Testis (tissue), 3 donors: ENCODE data around the gene GLRX5. TPM values are rescaled to one million over a fixed set of nuclear protein-coding genes. Genes with fewer than 3 reads are reported as not detected.

Source experiments
- DNase-seq: peaks from one replicate; pipeline ENCODE4 v3.0.0-alpha.2; 2019
- H3K27ac ChIP-seq, 2 donors: fragments of 200-600 bp; sonication (generic); one replicate each; pipeline ENCODE4 v1.5.1; 2019
- H3K27me3 ChIP-seq: fragments of 200-600 bp; sonication (generic); one replicate; pipeline ENCODE4 v1.5.1; 2019
- H3K36me3 ChIP-seq: fragments of 200-600 bp; sonication (generic); one replicate; pipeline ENCODE4 v1.5.1; 2017; ENCODE audit warnings: low read depth; ENCODE audit errors: missing control alignments
- H3K4me1 ChIP-seq: fragments of 200-600 bp; sonication (generic); one replicate; pipeline ENCODE4 v1.5.1; 2019
- H3K4me3 ChIP-seq, 2 donors: fragments of 200-600 bp; sonication (generic); one replicate each; pipeline ENCODE4 v1.5.1; 2017 to 2019
- H3K9me3 ChIP-seq: fragments of 200-600 bp; sonication (generic); one replicate; pipeline ENCODE4 v1.5.1; 2017
- CTCF ChIP-seq, 3 experiments: fragments of 450-650 bp in 2 of 3; fragments of 200-600 bp in 1 of 3; sonication (generic) in 1 of 3; IDR thresholded peaks; one replicate each; pipeline ENCODE4 v1.5.1; 2016 to 2019; ENCODE audit warnings: antibody characterized with exemption in 3 of 3, mild to moderate bottlenecking in 2 of 3, moderate library complexity in 1 of 3
- POLR2A ChIP-seq: fragments of 450-650 bp; IDR thresholded peaks from one replicate; pipeline ENCODE4 v1.6.1; 2017; ENCODE audit warnings: antibody characterized with exemption, mild to moderate bottlenecking, moderate library complexity
- WGBS, 2 donors: methylation state at CpG; one replicate each; pipeline ENCODE4 v1.1.5; 2018; 5-methylcytosine and 5-hydroxymethylcytosine counted together
- intact Hi-C: fragments of 100-400 bp; cut with DNase I; formaldehyde crosslinking; loops from one replicate; pipeline ENCODE4 v1.15.1; 2023; ENCODE audit warnings: low total_unique reads
- polyA plus RNA-seq: library from polyadenylated mRNA; stranded (reverse); fragments of 350-450 nt; fragmentation: Illumina TruSeq; extraction: RNeasy Lipid Tissue Mini Kit (QIAGEN cat#74804); gene quantifications from one replicate; pipeline ENCODE4 v1.2.3, GENCODE V29; 2014; ENCODE audit warnings: low read depth, low replicate concordance; ENCODE audit not compliant: insufficient read depth
- total RNA-seq, 2 donors: library from RNA; depleted of rRNA; stranded (reverse); fragments of >200 nt; gene quantifications; one replicate each; pipeline ENCODE4 v1.2.3, GENCODE V29; 2016

Gene GLRX5
- total and polyA plus RNA-seq, 3 donors from 2014 or later: 83.9 to 101 (median 95.0) TPM

GRCh38 chr14:95531473-95531872, 3.4 kb upstream of the GLRX5 start:
- Histone ChIP-seq H3K4me3 (no peak overlapping the region), H3K27ac (peak overlapping the region; percentile 34 to 77), H3K36me3 (no peaks in the 10 kb centered on the region), H3K9me3 (no peaks in the 10 kb centered on the region), H3K4me1 (peaks cover 51% of the 10 kb centered on the region), H3K27me3 (no peaks in the 10 kb centered on the region)
- no peak for DNase-seq
- TF ChIP-seq POLR2A (no peak), CTCF (IDR thresholded peaks at IDR 0.05) (no peak)
- intact Hi-C loops: no loop called here
- 35 to 41% methylated on average over 3 of the region's 3 CpGs for WGBS, 2 donors

GRCh38 chr14:95531969-95532368, 2.9 kb upstream of the GLRX5 start:
- 32 to 33% methylated on average over 3 of the region's 3 CpGs for WGBS, 2 donors
- TF ChIP-seq POLR2A: no peak
- no peak for TF ChIP-seq CTCF (IDR thresholded peaks at IDR 0.05)
- no peak overlapping the region for H3K4me3 ChIP-seq
- H3K4me1 ChIP-seq: peaks cover 55% of the 10 kb centered on the region
- H3K9me3 ChIP-seq: no peaks in the 10 kb centered on the region
- DNase-seq: no peak
- H3K36me3 ChIP-seq: no peaks in the 10 kb centered on the region
- peak overlapping the region; percentile 4 to 77 for H3K27ac ChIP-seq
- H3K27me3 ChIP-seq: no peaks in the 10 kb centered on the region
- intact Hi-C loops: no loop called here

GRCh38 chr14:95533391-95533821, 1.4 kb upstream of the GLRX5 start:
- no peaks in the 10 kb centered on the region for H3K27me3 ChIP-seq
- 2 to 3% methylated on average over 10 of the region's 10 CpGs for WGBS, 2 donors
- H3K36me3 ChIP-seq: no peaks in the 10 kb centered on the region
- no peaks in the 10 kb centered on the region for H3K9me3 ChIP-seq
- peak overlapping the region; percentile 75 to 87 for H3K4me3 ChIP-seq
- TF ChIP-seq CTCF (IDR thresholded peaks at IDR 0.05) (no peak), POLR2A (no peak)
- DNase-seq: peak; percentile 35
- peak overlapping the region; percentile 78 to 86 for H3K27ac ChIP-seq
- intact Hi-C loops: no loop called here
- peaks cover 57% of the 10 kb centered on the region for H3K4me1 ChIP-seq

- no peaks in the 10 kb centered on the region for H3K36me3 ChIP-seq
- H3K4me1 ChIP-seq: peaks cover 57% of the 10 kb centered on the region
- no peaks in the 10 kb centered on the region for H3K9me3 ChIP-seq
- H3K4me3 ChIP-seq: peak overlapping the region; percentile 75 to 87
- intact Hi-C loops: no loop called here
- no peaks in the 10 kb centered on the region for H3K27me3 ChIP-seq
- H3K27ac ChIP-seq: peak overlapping the region; percentile 78 to 86
- 0 to 2% methylated on average over 14 to 18 of the region's 18 CpGs for WGBS, 2 donors
- DNase-seq: peak; percentile 36
- no peak for TF ChIP-seq POLR2A
- no peak for TF ChIP-seq CTCF (IDR thresholded peaks at IDR 0.05)
Measured at GRCh38 chr14:95533822-95534221, 1.0 kb upstream of the GLRX5 start.

- intact Hi-C loops: no loop called here
- peaks cover 50% of the 10 kb centered on the region for H3K4me1 ChIP-seq
- peak overlapping the region; percentile 75 to 87 for H3K4me3 ChIP-seq
- TF ChIP-seq CTCF (IDR thresholded peaks at IDR 0.05): no peak
- no peak for TF ChIP-seq POLR2A
- WGBS, 2 donors: 0 to 1% methylated on average over 29 to 39 of the region's 52 CpGs
- no peaks in the 10 kb centered on the region for H3K9me3 ChIP-seq
- peak overlapping the region in 1 of 2 donors; percentile 75 for H3K27ac ChIP-seq
- peak; percentile 33 for DNase-seq
- no peaks in the 10 kb centered on the region for H3K27me3 ChIP-seq
- no peaks in the 10 kb centered on the region for H3K36me3 ChIP-seq
Measured at GRCh38 chr14:95535226-95536021, 574 bp downstream of the GLRX5 start.
